ENCODE data around the gene FA2H.
A peak's percentile ranks its signal among the peaks of the same experiment; 100 is the strongest.
"Not testable (repeated sequence)": the region's sequence is repeated elsewhere in the genome, so short reads cannot be mapped to it uniquely, and the experiment has no call there.

The FA2H gene

GRCh38 chr16:74774223-74775139, at the start of gene FA2H:
Gene FA2H (minus strand): TSS chr16:74774820. CDS start chr16:74774755, 65 bp downstream.
- no peak for DNase-seq (ENCODE audit: low read depth)

- no peak for DNase-seq (ENCODE audit: low read depth)
These were observed 43.2 kb upstream of the FA2H start for GRCh38 chr16:74817851-74818250.

- peak; percentile 9 for DNase-seq (ENCODE audit: low read depth)
These were observed 38.6 kb upstream of the FA2H start for GRCh38 chr16:74813109-74813641.

GRCh38 chr16:74811911-74812310, 37.3 kb upstream of the FA2H start:
- no peak for DNase-seq (ENCODE audit: low read depth)

- DNase-seq (ENCODE audit: low read depth), result not testable (repeated sequence)
These were observed 36.6 kb upstream of the FA2H start for GRCh38 chr16:74811216-74811615.

GRCh38 chr16:74807052-74807646, 32.5 kb upstream of the FA2H start:
- DNase-seq (ENCODE audit: low read depth), result no peak

GRCh38 chr16:74800216-74800871, 25.7 kb upstream of the FA2H start:
- DNase-seq (ENCODE audit: low read depth), result no peak

GRCh38 chr16:74797414-74797813, 22.8 kb upstream of the FA2H start:
- DNase-seq (ENCODE audit: low read depth), result no peak

GRCh38 chr16:74795104-74795503, 20.5 kb upstream of the FA2H start:
- DNase-seq (ENCODE audit: low read depth), result no peak

- no peak for DNase-seq (ENCODE audit: low read depth)
These were observed 20.0 kb upstream of the FA2H start for GRCh38 chr16:74794668-74795067.

GRCh38 chr16:74793571-74793970, 19.0 kb upstream of the FA2H start:
- DNase-seq (ENCODE audit: low read depth), result no peak

GRCh38 chr16:74792225-74792624, 17.6 kb upstream of the FA2H start:
- DNase-seq (ENCODE audit: low read depth), result no peak

- DNase-seq (ENCODE audit: low read depth), result not testable (repeated sequence)
These were observed 17.1 kb upstream of the FA2H start for GRCh38 chr16:74791749-74792148.

GRCh38 chr16:74788108-74788507, 13.5 kb upstream of the FA2H start:
- DNase-seq (ENCODE audit: low read depth), result no peak

GRCh38 chr16:74785031-74785430, 10.4 kb upstream of the FA2H start:
- no peak for DNase-seq (ENCODE audit: low read depth)

- no peak for DNase-seq (ENCODE audit: low read depth)
These were observed 4.0 kb upstream of the FA2H start for GRCh38 chr16:74778646-74779045.

GRCh38 chr16:74776926-74777325, 2.3 kb upstream of the FA2H start:
- no peak for DNase-seq (ENCODE audit: low read depth)

GRCh38 chr16:74775255-74775654, 635 bp upstream of the FA2H start:
- DNase-seq (ENCODE audit: low read depth), result no peak

- DNase-seq (ENCODE audit: low read depth), result no peak
These were observed 986 bp downstream of the FA2H start for GRCh38 chr16:74773446-74774222.

- DNase-seq (ENCODE audit: low read depth), result no peak
These were observed 2.8 kb downstream of the FA2H start for GRCh38 chr16:74771656-74772315.

- no peak for DNase-seq (ENCODE audit: low read depth)
These were observed 3.6 kb downstream of the FA2H start for GRCh38 chr16:74770831-74771526.
